PFSK-1 (cell line): ENCODE measurements around the gene ERCC6L.

ENCODE experiments used
- POLR2AphosphoS5 ChIP-seq: IDR thresholded peaks from 2 replicates; pipeline ENCODE4 v1.6.1; 2012; ENCODE audit warnings: low read depth, mild to moderate bottlenecking, control low read depth, low read length, moderate library complexity
- REST ChIP-seq, 2 experiments: IDR thresholded peaks; 2 replicates each; pipeline versions ENCODE4 v1.6.1 to v1.8.0; 2011 to 2012; ENCODE audit warnings: low read depth in 2 of 2, low read length in 2 of 2, control low read depth in 1 of 2, inconsistent platforms in 1 of 2, mild to moderate bottlenecking in 1 of 2, moderate library complexity in 1 of 2; ENCODE audit not compliant: insufficient read depth in 1 of 2
- SIN3A ChIP-seq: IDR thresholded peaks from 2 replicates; pipeline ENCODE4 v1.6.1; 2012; ENCODE audit warnings: mild to moderate bottlenecking, low read length, moderate library complexity, borderline replicate concordance; ENCODE audit not compliant: insufficient read depth

DNA sequence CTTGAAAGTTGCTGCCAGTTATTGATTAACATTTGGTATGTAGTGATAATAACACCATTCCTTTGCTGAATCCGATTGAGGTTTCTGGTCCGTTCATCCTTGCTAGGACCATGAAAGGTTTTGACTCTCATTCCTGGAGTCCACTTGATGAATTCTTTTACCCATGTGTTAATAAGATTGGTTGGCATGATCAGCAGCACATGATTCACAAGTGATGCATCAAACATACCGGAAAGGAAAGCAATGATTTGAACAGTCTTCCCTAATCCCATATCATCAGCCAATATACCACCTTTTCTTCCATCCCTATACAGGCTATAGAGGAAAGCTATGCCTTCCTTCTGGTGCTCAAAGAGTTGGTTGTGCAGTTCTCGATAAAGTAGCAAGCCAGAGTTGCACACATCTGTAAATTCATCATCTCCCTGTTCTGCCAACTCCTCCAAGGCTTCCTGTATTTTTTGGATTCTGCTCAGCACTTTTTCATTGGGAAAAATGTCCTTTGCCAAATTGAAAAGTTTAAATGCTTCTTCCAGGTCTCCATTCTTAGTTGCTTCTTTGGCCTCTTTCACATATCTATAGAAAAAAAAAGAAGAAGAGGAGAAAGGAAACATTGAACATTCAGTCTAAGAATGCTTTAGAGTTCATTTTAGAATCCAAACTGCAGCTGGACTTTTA, 30.6 kb downstream of the ERCC6L start:
- TF ChIP-seq REST (IDR thresholded peaks at IDR 0.05; ENCODE audit: insufficient read depth in 1 of 2, low read depth in 2 of 2, low read length in 2 of 2) (no peak), SIN3A (no peak), POLR2AphosphoS5 (no peak)
